ENCODE measurements around the gene RPRD1B.

GRCh38 chr20:38131588-38132121 lies 98.1 kb downstream of the RPRD1B start:
- TF ChIP-seq CTCF (conservative IDR thresholded peaks at IDR 0.05; ENCODE audit: low read depth, low read length) (no peak), POLR2A (IDR thresholded peaks at IDR 0.05; ENCODE audit: low read depth, low read length) (no peak), USF2 (IDR thresholded peaks at IDR 0.05; ENCODE audit: low read depth, low read length) (no peak), RAD21 (IDR thresholded peaks at IDR 0.05; ENCODE audit: low read length) (no peak), RFX5 (IDR thresholded peaks at IDR 0.05; ENCODE audit: low read depth, low read length) (no peak), CHD1 (IDR thresholded peaks at IDR 0.05; ENCODE audit: low read depth, low read length) (no peak)

Data from IMR-90 (cell line).